CD4-positive, alpha-beta T cell (primary cell): ENCODE data around the gene VSTM2L. TPM values are rescaled to one million over a fixed set of nuclear protein-coding genes. Genes with fewer than 3 reads are reported as not detected.

ENCODE experiments used
- ATAC-seq: fragments of 200-7000 bp; cut with Tn5 transposase; one replicate; pipeline ENCODE4 v1.10.0; 2022; ENCODE audit warnings: mild to moderate bottlenecking; ENCODE audit not compliant: poor library complexity
- CTCF ChIA-PET: fragments of 350-600 bp; sonication (Branson Sonifier 250); formaldehyde crosslinking; loops from one replicate; lab custom pipeline; 2021; ENCODE audit warnings: antibody characterized with exemption, inconsistent platforms; lab: Charles Lee
- POLR2A ChIA-PET: fragments of 350-600 bp; sonication (Branson Sonifier 250); formaldehyde crosslinking; loops from one replicate; lab custom pipeline; 2021; ENCODE audit warnings: antibody characterized with exemption, inconsistent platforms; lab: Charles Lee
- DNase-seq, 14 experiments: peaks; one replicate each; pipeline ENCODE4 v3.0.0-alpha.2; 2013 to 2020; ENCODE audit warnings: mixed read lengths in 2 of 14
- H3K27ac ChIP-seq, 2 donors: one replicate each; pipeline versions ENCODE4 v1.5.1 to v1.7.0; 2013; ENCODE audit warnings: low read length in 2 of 2, low read depth in 1 of 2, mild to moderate bottlenecking in 1 of 2
- H3K27me3 ChIP-seq, 2 experiments: 1 replicate in 1 of 2; 2 replicates in 1 of 2; pipeline versions ENCODE4 v1.6.1 to v1.7.0; 2013; ENCODE audit warnings: low read length in 2 of 2, control low read depth in 1 of 2, mild to moderate bottlenecking in 1 of 2, moderate library complexity in 1 of 2; ENCODE audit not compliant: insufficient read depth in 2 of 2, control insufficient read depth in 1 of 2
- H3K36me3 ChIP-seq: one replicate; pipeline ENCODE4 v1.6.1; 2013; ENCODE audit warnings: low read length, control low read depth; ENCODE audit not compliant: insufficient read depth
- H3K4me1 ChIP-seq: one replicate; pipeline ENCODE4 v1.6.1; 2013; ENCODE audit warnings: low read length, control low read depth; ENCODE audit not compliant: insufficient read depth
- H3K4me3 ChIP-seq: one replicate; pipeline ENCODE4 v1.5.1; 2013; ENCODE audit warnings: mild to moderate bottlenecking, low read length, moderate library complexity
- H3K9me3 ChIP-seq, 2 experiments: 1 replicate in 1 of 2; 2 replicates in 1 of 2; pipeline versions ENCODE4 v1.6.1 to v1.7.0; 2013; ENCODE audit warnings: low read length in 2 of 2, mild to moderate bottlenecking in 2 of 2, control low read depth in 1 of 2, moderate library complexity in 1 of 2; ENCODE audit not compliant: control insufficient read depth in 1 of 2, insufficient read depth in 1 of 2
- H3K27ac Mint-ChIP-seq: one replicate; pipeline ENCODE4 v1.8.0; 2020; ENCODE audit warnings: mixed read lengths
- H3K27me3 Mint-ChIP-seq: one replicate; pipeline ENCODE4 v1.8.0; 2021; ENCODE audit warnings: mixed read lengths
- H3K36me3 Mint-ChIP-seq: one replicate; pipeline ENCODE4 v1.8.0; 2021; ENCODE audit warnings: low read depth, mixed read lengths
- H3K4me1 Mint-ChIP-seq: one replicate; pipeline ENCODE4 v1.8.0; 2021; ENCODE audit warnings: low read depth, mixed read lengths
- H3K4me3 Mint-ChIP-seq: one replicate; pipeline ENCODE4 v1.8.0; 2020; ENCODE audit warnings: mild to moderate bottlenecking, mixed read lengths
- H3K9me3 Mint-ChIP-seq: one replicate; pipeline ENCODE4 v1.8.0; 2020; ENCODE audit warnings: mixed read lengths
- CTCF ChIP-seq: fragments of 200-600 bp; IDR thresholded peaks from one replicate; pipeline ENCODE4 v1.8.0; 2022; ENCODE audit warnings: antibody characterized with exemption, mild to moderate bottlenecking
- intact Hi-C, 2 experiments: fragments of 100-400 bp; cut with DNase I in 1 of 2; cut with micrococcal nuclease in 1 of 2; formaldehyde crosslinking; loops; one replicate each; pipeline versions ENCODE4 v1.15.1 to v1.9.0; 2023 to 2025; cut with DNase I, micrococcal nuclease
- total RNA-seq, 174 experiments: library from RNA in 2 of 174; stranded (reverse) in 2 of 174; gene quantifications; one replicate each; pipeline ENCODE4 v1.2.3 and lab custom pipeline; 2021 to 2026

The VSTM2L gene
- total RNA-seq, 2 experiments from 2014 or later, result not detected

GRCh38 chr20:37856932-37857660, 45.8 kb upstream of the VSTM2L start:
- no peak overlapping the region for H3K4me3 Mint-ChIP-seq
- peaks cover 90% of the 10 kb centered on the region for H3K36me3 Mint-ChIP-seq
- ATAC-seq (no peak), DNase-seq (no peak)
- no peaks in the 10 kb centered on the region for H3K27me3 Mint-ChIP-seq
- no peaks in the 10 kb centered on the region for H3K4me1 Mint-ChIP-seq
- H3K9me3 Mint-ChIP-seq, result no peaks in the 10 kb centered on the region
- ChIA-PET CTCF (no interaction called here), POLR2A (no interaction called here)
- Histone ChIP-seq H3K36me3 (peaks cover 19% of the 10 kb centered on the region), H3K9me3 (no peaks in the 10 kb centered on the region), H3K27me3 (no peaks in the 10 kb centered on the region), H3K27ac (no peak overlapping the region), H3K4me3 (no peak overlapping the region), H3K4me1 (no peaks in the 10 kb centered on the region)
- H3K27ac Mint-ChIP-seq, result no peak overlapping the region
- TF ChIP-seq CTCF, result no peak
- intact Hi-C loops, result no loop called here

GRCh38 chr20:37859406-37860171, 43.3 kb upstream of the VSTM2L start:
- no peak for TF ChIP-seq CTCF
- no peak overlapping the region for H3K4me3 ChIP-seq
- no peak overlapping the region for H3K27ac ChIP-seq
- Mint-ChIP-seq H3K9me3 (no peaks in the 10 kb centered on the region), H3K36me3 (peaks cover 84% of the 10 kb centered on the region), H3K4me3 (no peak overlapping the region), H3K4me1 (no peaks in the 10 kb centered on the region), H3K27me3 (no peaks in the 10 kb centered on the region), H3K27ac (no peak overlapping the region)
- DNase-seq (no peak), ATAC-seq (no peak)
- H3K9me3 ChIP-seq, result no peaks in the 10 kb centered on the region
- ChIA-PET POLR2A (no interaction called here), CTCF (no interaction called here)
- H3K4me1 ChIP-seq, result no peaks in the 10 kb centered on the region
- H3K27me3 ChIP-seq, result no peaks in the 10 kb centered on the region
- H3K36me3 ChIP-seq, result peaks cover 36% of the 10 kb centered on the region
- intact Hi-C loops, result no loop called here

GRCh38 chr20:37863289-37863688, 39.6 kb upstream of the VSTM2L start:
- H3K36me3 ChIP-seq, result peaks cover 57% of the 10 kb centered on the region
- no peaks in the 10 kb centered on the region for H3K27me3 Mint-ChIP-seq

More at GRCh38 chr20:37863289-37863688, 39.6 kb upstream of the VSTM2L start:
- Histone ChIP-seq H3K27me3 (no peaks in the 10 kb centered on the region), H3K27ac (no peak overlapping the region), H3K9me3 (no peaks in the 10 kb centered on the region), H3K4me3 (no peak overlapping the region), H3K4me1 (no peaks in the 10 kb centered on the region)
- no peak overlapping the region for H3K4me3 Mint-ChIP-seq
- DNase-seq (no peak), ATAC-seq (no peak)
- H3K9me3 Mint-ChIP-seq, result no peaks in the 10 kb centered on the region
- TF ChIP-seq CTCF, result no peak
- H3K36me3 Mint-ChIP-seq, result peaks cover 74% of the 10 kb centered on the region
- H3K27ac Mint-ChIP-seq, result no peak overlapping the region
- POLR2A ChIA-PET, result no interaction called here
- intact Hi-C loops, result no loop called here
- CTCF ChIA-PET, result no interaction called here
- H3K4me1 Mint-ChIP-seq, result no peaks in the 10 kb centered on the region
